Stimulated activated effector memory CD8-positive, alpha-beta T cell treated with anti-CD3 and anti-CD28 coated beads, Interleukin-12 subunit alpha, Interleukin-12 subunit beta, amount 100 ng/mL, for 72 hours (primary cell): ENCODE measurements around the gene ACTR3.

Source experiments
- ATAC-seq: fragments of 150-1000 bp; cut with Tn5 transposase; 2 replicates; pipeline ENCODE4 v1.10.0; 2021
- DNase-seq, 2 donors: peaks; one replicate each; pipeline ENCODE4 v3.0.0; 2021 to 2022; ENCODE audit warnings: low spot score in 2 of 2
- H3K27ac Mint-ChIP-seq: one replicate; pipeline ENCODE4 v1.8.0; 2022; ENCODE audit warnings: mild to moderate bottlenecking, mixed read lengths
- H3K36me3 Mint-ChIP-seq: one replicate; pipeline ENCODE4 v1.8.0; 2022; ENCODE audit warnings: mild to moderate bottlenecking, mixed read lengths
- H3K4me1 Mint-ChIP-seq: one replicate; pipeline ENCODE4 v1.8.0; 2022; ENCODE audit warnings: mixed read lengths
- H3K4me3 Mint-ChIP-seq: one replicate; pipeline ENCODE4 v1.8.0; 2022; ENCODE audit warnings: mild to moderate bottlenecking, mixed read lengths
- H3K9me3 Mint-ChIP-seq: one replicate; pipeline ENCODE4 v1.8.0; 2022; ENCODE audit warnings: mixed read lengths

Gene ACTR3

DNA sequence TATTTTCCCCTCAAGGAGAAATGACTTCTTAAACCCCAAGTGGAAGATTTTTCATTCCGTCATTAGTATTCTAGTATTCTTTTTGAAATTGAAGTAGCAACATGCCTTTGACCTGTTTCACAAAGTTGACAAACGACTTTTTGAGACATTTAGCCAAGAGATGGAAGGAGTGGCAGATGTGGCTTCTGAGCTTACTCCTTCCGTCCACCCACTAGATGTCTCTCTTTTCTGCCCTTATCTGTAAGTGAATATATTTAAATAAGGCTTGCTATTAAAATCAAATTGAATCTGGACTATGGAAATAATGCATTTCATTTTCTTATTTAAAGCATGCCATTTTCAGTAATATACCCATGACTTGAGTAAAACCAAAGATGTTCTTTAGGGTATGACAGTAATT lies 74.1 kb downstream of the ACTR3 start:
- ATAC-seq (no peak), DNase-seq (no peak)
- Mint-ChIP-seq H3K27ac (peak overlapping the region; percentile 8), H3K36me3 (peaks cover 24% of the 10 kb centered on the region), H3K9me3 (no peaks in the 10 kb centered on the region), H3K4me1 (no peaks in the 10 kb centered on the region), H3K4me3 (no peak overlapping the region)

- no peak for ATAC-seq
- H3K4me3 Mint-ChIP-seq: no peak overlapping the region
- no peaks in the 10 kb centered on the region for H3K4me1 Mint-ChIP-seq
- H3K27ac Mint-ChIP-seq: peak overlapping the region; percentile 8
- no peaks in the 10 kb centered on the region for H3K9me3 Mint-ChIP-seq
- peaks cover 24% of the 10 kb centered on the region for H3K36me3 Mint-ChIP-seq
- DNase-seq: no peak
Measured at GRCh38 chr2:113964436-113964835, 74.5 kb downstream of the ACTR3 start.

DNA sequence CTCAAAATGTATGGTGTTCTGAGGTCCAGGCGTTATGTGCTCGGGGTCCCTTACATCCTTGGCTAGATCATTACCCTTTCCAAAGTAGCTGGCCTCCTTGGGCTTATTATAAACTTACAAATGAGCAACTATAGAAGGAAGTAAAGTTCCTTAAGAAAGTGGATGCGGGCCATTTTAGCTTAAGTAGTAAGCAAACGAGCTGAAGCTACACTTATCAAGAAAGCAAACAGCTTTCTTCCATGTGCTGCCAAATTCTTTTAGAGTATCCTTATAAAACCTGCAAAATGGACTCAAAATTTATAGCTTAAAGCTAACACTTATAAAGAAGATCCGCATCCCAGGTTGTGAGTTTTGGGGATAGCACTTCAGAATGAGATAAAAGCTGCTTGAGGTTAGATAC lies 75.3 kb downstream of the ACTR3 start:
- Mint-ChIP-seq H3K9me3 (no peaks in the 10 kb centered on the region), H3K36me3 (peaks cover 24% of the 10 kb centered on the region), H3K4me1 (no peaks in the 10 kb centered on the region), H3K4me3 (no peak overlapping the region), H3K27ac (no peak overlapping the region)
- ATAC-seq (no peak), DNase-seq (no peak)

DNA sequence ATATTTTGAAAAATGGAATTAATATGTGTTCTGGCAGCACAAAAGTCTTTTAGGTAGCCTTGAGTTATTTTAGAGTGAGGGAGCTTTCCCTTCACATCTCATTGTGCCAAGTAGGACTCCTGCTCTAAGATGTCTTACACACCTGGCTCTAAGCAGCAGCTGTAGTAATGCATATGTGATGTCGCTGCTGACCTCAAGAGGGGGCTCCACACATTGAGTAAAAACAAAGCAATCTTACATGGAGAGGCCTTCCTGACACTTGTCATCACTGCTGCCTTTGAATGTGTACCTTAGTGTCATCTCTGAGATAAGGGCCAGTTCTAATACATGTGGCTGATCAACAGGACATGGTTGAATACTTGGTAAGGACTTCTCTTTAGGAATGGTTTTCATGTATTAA lies 75.8 kb downstream of the ACTR3 start:
- DNase-seq (no peak), ATAC-seq (peak; percentile 77)

DNA sequence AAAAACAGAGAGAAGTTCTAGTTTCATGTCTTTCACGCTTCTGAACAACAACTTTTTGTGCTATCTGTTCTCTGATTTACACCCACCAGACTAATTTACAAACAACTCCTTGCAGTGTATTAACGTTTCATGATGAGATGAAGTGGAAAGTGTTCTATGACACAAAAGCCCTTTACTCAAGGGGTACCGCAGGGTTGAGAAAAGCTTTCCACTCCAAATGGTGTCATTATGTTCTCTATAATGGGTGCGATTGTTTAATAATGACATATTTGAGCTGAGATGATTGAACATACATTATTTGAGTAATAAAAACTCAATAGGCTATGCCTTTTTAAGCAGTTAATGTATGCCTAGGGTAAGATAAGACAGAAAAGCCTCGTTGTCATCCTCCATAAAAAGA lies 76.3 kb downstream of the ACTR3 start:
- H3K4me3 Mint-ChIP-seq: no peak overlapping the region
- peak overlapping the region; percentile 7 for H3K27ac Mint-ChIP-seq
- no peaks in the 10 kb centered on the region for H3K4me1 Mint-ChIP-seq
- no peaks in the 10 kb centered on the region for H3K9me3 Mint-ChIP-seq
- DNase-seq (no peak), ATAC-seq (no peak)
- peaks cover 28% of the 10 kb centered on the region for H3K36me3 Mint-ChIP-seq

More for the DNA sequence above, 75.8 kb downstream of the ACTR3 start:
- no peaks in the 10 kb centered on the region for H3K9me3 Mint-ChIP-seq
- H3K4me1 Mint-ChIP-seq: no peaks in the 10 kb centered on the region
- no peak overlapping the region for H3K4me3 Mint-ChIP-seq
- peak overlapping the region; percentile 7 for H3K27ac Mint-ChIP-seq
- H3K36me3 Mint-ChIP-seq: peaks cover 24% of the 10 kb centered on the region

DNA sequence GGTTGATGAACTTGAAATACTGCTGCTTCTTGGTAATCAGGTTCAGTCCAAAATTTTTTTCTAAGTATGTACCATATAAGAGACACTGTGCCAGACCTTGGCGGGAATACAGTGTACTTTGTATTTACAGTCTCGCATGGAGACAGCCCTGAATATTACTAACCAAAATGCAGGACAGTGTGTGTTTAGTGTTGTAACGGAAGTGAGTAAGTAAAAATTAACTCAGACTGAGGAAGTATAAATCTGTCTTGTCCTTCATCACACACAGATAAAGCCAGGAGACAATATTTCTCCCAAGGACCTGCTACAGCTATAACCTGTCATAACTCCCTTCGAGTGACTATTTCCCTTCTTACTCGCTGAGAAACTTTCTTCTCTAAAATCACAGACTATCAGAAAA lies 76.9 kb downstream of the ACTR3 start:
- ATAC-seq (peak; percentile 28), DNase-seq (no peak)
- Mint-ChIP-seq H3K4me1 (no peaks in the 10 kb centered on the region), H3K4me3 (no peak overlapping the region), H3K36me3 (peaks cover 33% of the 10 kb centered on the region), H3K27ac (no peak overlapping the region), H3K9me3 (no peaks in the 10 kb centered on the region)

- H3K27ac Mint-ChIP-seq: no peak overlapping the region
- peaks cover 37% of the 10 kb centered on the region for H3K36me3 Mint-ChIP-seq
- no peaks in the 10 kb centered on the region for H3K9me3 Mint-ChIP-seq
- DNase-seq (no peak), ATAC-seq (peak; percentile 37)
- peaks cover 2% of the 10 kb centered on the region for H3K4me1 Mint-ChIP-seq
- no peak overlapping the region for H3K4me3 Mint-ChIP-seq
Measured at GRCh38 chr2:113967272-113967671, 77.4 kb downstream of the ACTR3 start.

DNA sequence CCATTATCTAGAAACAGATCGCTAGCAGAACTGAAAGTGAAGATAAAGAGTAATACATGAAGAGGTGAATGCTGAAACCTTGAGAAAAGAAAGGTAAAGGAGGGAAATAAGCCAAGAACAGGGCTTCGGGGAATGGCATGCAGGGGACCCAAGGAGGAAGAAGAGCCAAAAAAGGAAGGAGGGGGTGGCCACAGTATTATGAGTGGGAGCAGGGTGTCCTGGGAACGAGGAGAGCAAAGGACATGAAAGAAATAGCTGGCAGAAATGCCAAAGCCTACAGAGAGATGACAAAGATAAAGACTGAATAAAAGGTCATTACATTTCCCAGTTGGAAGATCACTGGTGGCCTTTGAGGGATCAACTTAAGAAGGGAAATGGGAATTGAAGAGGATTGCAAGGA lies 82.9 kb downstream of the ACTR3 start:
- Mint-ChIP-seq H3K9me3 (no peaks in the 10 kb centered on the region), H3K27ac (peak overlapping the region; percentile 6), H3K4me1 (peaks cover 14% of the 10 kb centered on the region), H3K4me3 (no peak overlapping the region), H3K36me3 (peaks cover 48% of the 10 kb centered on the region)
- DNase-seq (no peak), ATAC-seq (no peak)

- Mint-ChIP-seq H3K36me3 (peaks cover 42% of the 10 kb centered on the region), H3K4me1 (peaks cover 14% of the 10 kb centered on the region), H3K9me3 (no peaks in the 10 kb centered on the region), H3K27ac (no peak overlapping the region), H3K4me3 (no peak overlapping the region)
- DNase-seq (no peak), ATAC-seq (no peak)
Measured at GRCh38 chr2:113973810-113974209, 83.9 kb downstream of the ACTR3 start.

DNA sequence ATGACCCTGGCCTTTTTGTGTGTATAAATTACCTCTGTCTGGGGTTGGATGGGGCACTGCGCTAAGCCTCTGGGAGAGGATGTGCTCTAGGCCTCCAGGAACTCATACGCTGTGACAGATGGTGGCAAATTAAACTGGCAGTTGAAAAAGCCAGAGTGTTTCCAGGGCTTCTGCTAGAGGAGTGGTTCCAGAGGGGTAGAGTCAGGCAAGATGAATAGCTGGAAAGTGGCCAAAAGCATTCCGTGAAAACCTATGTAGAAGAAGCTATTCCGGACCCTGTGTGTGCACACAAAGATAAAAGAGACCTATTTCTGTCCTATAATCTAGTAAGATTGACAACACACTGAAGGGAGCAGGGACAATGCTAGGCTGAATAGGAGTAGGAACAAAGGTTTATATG lies 84.8 kb downstream of the ACTR3 start:
- Mint-ChIP-seq H3K36me3 (peaks cover 42% of the 10 kb centered on the region), H3K4me3 (no peak overlapping the region), H3K27ac (peak overlapping the region; percentile 18), H3K4me1 (peaks cover 14% of the 10 kb centered on the region), H3K9me3 (no peaks in the 10 kb centered on the region)
- no peak for DNase-seq
- ATAC-seq: no peak

GRCh38 chr2:113976277-113976928 lies 86.5 kb downstream of the ACTR3 start:
- Mint-ChIP-seq H3K9me3 (no peaks in the 10 kb centered on the region), H3K4me3 (no peak overlapping the region), H3K27ac (peak overlapping the region; percentile 63), H3K4me1 (peaks cover 14% of the 10 kb centered on the region), H3K36me3 (peaks cover 44% of the 10 kb centered on the region)
- no peak for ATAC-seq
- DNase-seq: no peak

GRCh38 chr2:113977060-113977659 lies 87.3 kb downstream of the ACTR3 start:
- H3K4me1 Mint-ChIP-seq: peaks cover 13% of the 10 kb centered on the region
- ATAC-seq (peak; percentile 12), DNase-seq (no peak)
- H3K4me3 Mint-ChIP-seq: no peak overlapping the region
- no peaks in the 10 kb centered on the region for H3K9me3 Mint-ChIP-seq
- peaks cover 40% of the 10 kb centered on the region for H3K36me3 Mint-ChIP-seq
- peak overlapping the region; percentile 63 for H3K27ac Mint-ChIP-seq

DNA sequence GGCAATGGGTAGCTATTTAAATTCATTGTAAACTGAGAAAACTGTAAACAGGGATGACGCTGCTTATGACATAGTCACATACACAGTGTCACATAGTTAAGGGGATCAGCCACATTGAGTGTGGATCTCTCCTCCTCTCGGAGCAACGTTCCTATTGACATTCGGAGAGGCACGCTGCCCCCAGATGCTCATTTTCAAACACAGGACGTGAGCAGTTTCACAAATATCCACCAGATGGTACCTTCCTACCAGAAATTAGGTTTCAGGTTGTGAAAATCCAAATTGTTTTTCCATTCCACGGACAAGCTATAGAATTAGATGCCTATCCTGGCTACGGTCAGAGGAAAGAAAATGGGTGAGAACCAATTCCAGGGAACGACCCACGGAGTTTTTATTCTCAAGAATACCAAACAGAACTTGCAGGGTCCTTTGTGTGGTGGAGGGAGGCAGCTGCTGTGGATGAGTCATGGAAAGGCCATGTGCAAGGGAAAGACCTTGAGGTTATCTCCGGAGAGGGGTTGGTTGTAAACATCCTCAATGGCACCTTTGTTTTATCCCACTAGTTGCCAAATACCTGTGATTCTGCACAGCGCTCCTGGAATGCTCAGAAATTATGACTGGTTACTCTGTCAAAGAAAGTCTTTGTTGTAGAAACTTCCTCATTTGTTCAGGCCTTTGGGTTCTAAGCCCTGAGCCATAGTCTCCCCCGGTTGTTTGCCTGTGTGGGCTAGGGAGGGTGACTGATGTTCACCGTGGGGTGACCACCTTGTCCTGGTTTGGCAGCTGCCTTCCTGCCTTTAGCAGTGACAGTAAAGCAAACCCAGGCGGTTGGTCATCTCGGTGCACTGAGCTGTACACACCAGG lies 88.0 kb downstream of the ACTR3 start:
- DNase-seq (no peak), ATAC-seq (peak; percentile 36)
- H3K36me3 Mint-ChIP-seq: peaks cover 35% of the 10 kb centered on the region
- no peak overlapping the region for H3K4me3 Mint-ChIP-seq
- H3K9me3 Mint-ChIP-seq: no peaks in the 10 kb centered on the region
- peaks cover 6% of the 10 kb centered on the region for H3K4me1 Mint-ChIP-seq
- H3K27ac Mint-ChIP-seq: peak overlapping the region; percentile 21

DNA sequence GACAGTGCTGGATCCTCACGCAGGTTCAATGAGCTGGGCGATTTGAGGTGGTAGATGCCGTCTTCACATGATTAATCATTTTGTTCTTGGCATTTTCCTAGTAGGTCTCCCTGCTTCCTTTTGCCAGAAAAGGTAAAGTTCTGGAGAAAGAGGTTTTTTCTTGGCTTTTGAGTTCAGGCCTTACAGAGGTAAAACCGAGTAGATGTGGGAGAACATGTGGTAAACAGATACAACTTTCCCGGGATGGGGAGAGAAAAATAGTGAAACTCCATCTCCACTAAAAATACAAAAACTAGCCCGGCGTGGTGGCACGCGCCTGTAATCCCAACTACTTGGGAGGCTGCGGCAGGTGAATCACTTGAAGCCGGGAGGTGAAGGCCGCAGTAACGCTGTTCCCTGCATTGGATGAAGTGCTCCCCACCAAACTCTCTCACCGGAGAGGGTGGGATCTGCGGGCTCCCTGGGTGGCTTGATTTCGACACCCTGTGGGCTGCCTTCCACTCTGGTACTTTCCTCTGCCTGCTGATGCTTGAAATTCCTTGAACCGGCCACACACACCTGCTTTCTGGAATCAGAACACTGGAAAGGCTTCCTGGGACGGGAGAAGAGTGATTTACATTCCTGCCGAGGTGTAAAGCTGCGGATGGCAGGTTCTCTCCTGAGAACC lies 88.8 kb downstream of the ACTR3 start:
- Mint-ChIP-seq H3K9me3 (no peaks in the 10 kb centered on the region), H3K36me3 (peaks cover 29% of the 10 kb centered on the region)

More for the DNA sequence above, 88.8 kb downstream of the ACTR3 start:
- no peak for ATAC-seq
- Mint-ChIP-seq H3K27ac (no peak overlapping the region), H3K4me3 (no peak overlapping the region), H3K4me1 (no peaks in the 10 kb centered on the region)
- DNase-seq: no peak
